Upper lobe of right lung (tissue), 1 donor: ENCODE data around the gene SLC7A6. TPM values are rescaled to one million over a fixed set of nuclear protein-coding genes. Genes with fewer than 3 reads are reported as not detected.

Source experiments
- ATAC-seq: fragments of 200-7000 bp; cut with Tn5 transposase; one replicate; pipeline ENCODE4 v1.9.1; 2020; ENCODE audit warnings: mild to moderate bottlenecking, moderate library complexity
- DNase-seq: peaks from one replicate; pipeline ENCODE4 v3.0.0-alpha.2; 2020
- H3K27ac ChIP-seq: fragments of 200-600 bp; one replicate; pipeline ENCODE4 v1.8.0; 2022
- H3K27me3 ChIP-seq: fragments of 200-600 bp; one replicate; pipeline ENCODE4 v1.8.0; 2022; ENCODE audit warnings: mild to moderate bottlenecking
- H3K36me3 ChIP-seq: fragments of 200-600 bp; one replicate; pipeline ENCODE4 v1.8.0; 2022
- H3K4me1 ChIP-seq: fragments of 200-600 bp; one replicate; pipeline ENCODE4 v1.8.0; 2022
- H3K4me3 ChIP-seq: fragments of 200-600 bp; one replicate; pipeline ENCODE4 v1.8.0; 2022; ENCODE audit warnings: mild to moderate bottlenecking
- H3K9me3 ChIP-seq: fragments of 200-600 bp; one replicate; pipeline ENCODE4 v1.8.0; 2022
- CTCF ChIP-seq: fragments of 200-600 bp; IDR thresholded peaks from one replicate; pipeline ENCODE4 v1.8.0; 2022; ENCODE audit warnings: antibody characterized with exemption
- intact Hi-C: fragments of 100-400 bp; cut with DNase I; formaldehyde crosslinking; loops from one replicate; pipeline ENCODE4 v1.11.0; 2022
- total RNA-seq: library from RNA; stranded (reverse); fragmentation: NEBNext Ultra II Directional; extraction: Animal tissue kit (Norgen Biotek cat#: 25700); gene quantifications from one replicate; pipeline ENCODE4 v1.2.1, GENCODE V29; 2021
- donor health status: DM: no; HTN: yes; CAD: no; lungs with severe emphysema.

Gene SLC7A6
- total RNA-seq, 1 donor from 2014 or later = 61.9 TPM

GRCh38 chr16:68290450-68290849 is 26.1 kb downstream of the SLC7A6 start:
- Histone ChIP-seq H3K4me3 (no peak overlapping the region), H3K9me3 (no peaks in the 10 kb centered on the region), H3K4me1 (peaks cover 47% of the 10 kb centered on the region), H3K27me3 (no peaks in the 10 kb centered on the region), H3K36me3 (peaks cover 56% of the 10 kb centered on the region), H3K27ac (peak overlapping the region; percentile 59)
- TF ChIP-seq CTCF = no peak
- no peak for DNase-seq
- intact Hi-C loops = no loop called here
- ATAC-seq = no peak

GRCh38 chr16:68291227-68291626 is 26.9 kb downstream of the SLC7A6 start:
- no peak overlapping the region for H3K27ac ChIP-seq
- no peaks in the 10 kb centered on the region for H3K27me3 ChIP-seq
- ATAC-seq = no peak
- H3K4me3 ChIP-seq = no peak overlapping the region
- H3K4me1 ChIP-seq = peaks cover 39% of the 10 kb centered on the region
- DNase-seq = no peak
- no peaks in the 10 kb centered on the region for H3K9me3 ChIP-seq
- peaks cover 64% of the 10 kb centered on the region for H3K36me3 ChIP-seq
- no peak for TF ChIP-seq CTCF
- intact Hi-C loops = no loop called here

GRCh38 chr16:68292425-68292824 is 28.1 kb downstream of the SLC7A6 start:
- ATAC-seq (no peak), DNase-seq (no peak)
- no peak overlapping the region for H3K4me3 ChIP-seq
- H3K27me3 ChIP-seq = no peaks in the 10 kb centered on the region
- no peak overlapping the region for H3K27ac ChIP-seq
- intact Hi-C loops = no loop called here
- H3K4me1 ChIP-seq = peaks cover 27% of the 10 kb centered on the region
- H3K9me3 ChIP-seq = no peaks in the 10 kb centered on the region
- H3K36me3 ChIP-seq = peaks cover 72% of the 10 kb centered on the region
- TF ChIP-seq CTCF = no peak

GRCh38 chr16:68296291-68296690 is 32.0 kb downstream of the SLC7A6 start:
- no peaks in the 10 kb centered on the region for H3K27me3 ChIP-seq
- TF ChIP-seq CTCF = no peak
- H3K27ac ChIP-seq = no peak overlapping the region

GRCh38 chr16:68296693-68297092 is 32.4 kb downstream of the SLC7A6 start:
- Histone ChIP-seq H3K27me3 (no peaks in the 10 kb centered on the region), H3K36me3 (peaks cover 98% of the 10 kb centered on the region), H3K27ac (no peak overlapping the region), H3K4me3 (no peak overlapping the region), H3K4me1 (peaks cover 4% of the 10 kb centered on the region), H3K9me3 (no peaks in the 10 kb centered on the region)
- peak; percentile 63 for ATAC-seq
- intact Hi-C loops = no loop called here
- no peak for DNase-seq
- TF ChIP-seq CTCF = no peak

More at GRCh38 chr16:68296291-68296690, 32.0 kb downstream of the SLC7A6 start:
- Histone ChIP-seq H3K36me3 (peaks cover 96% of the 10 kb centered on the region), H3K4me3 (no peak overlapping the region), H3K9me3 (no peaks in the 10 kb centered on the region), H3K4me1 (peaks cover 4% of the 10 kb centered on the region)
- ATAC-seq = no peak
- no peak for DNase-seq
- intact Hi-C loops = no loop called here

- intact Hi-C loops = no loop called here
- ATAC-seq = no peak
- Histone ChIP-seq H3K9me3 (no peaks in the 10 kb centered on the region), H3K27me3 (no peaks in the 10 kb centered on the region), H3K4me1 (no peaks in the 10 kb centered on the region), H3K36me3 (peaks cover 98% of the 10 kb centered on the region), H3K4me3 (no peak overlapping the region), H3K27ac (no peak overlapping the region)
- TF ChIP-seq CTCF = no peak
- DNase-seq = no peak
These were observed 33.6 kb downstream of the SLC7A6 start for GRCh38 chr16:68297908-68298307.
